ENCODE measurements around the gene ABHD14A. TPM values are rescaled to one million over a fixed set of nuclear protein-coding genes. Genes with fewer than 3 reads are reported as not detected.

Gene ABHD14A
- total and polyA plus RNA-seq, 2 of the 13 experiments (the other 11 are each of a cell fraction or from before 2014, with no cell fraction given), result 29.5 to 46.9 TPM

DNA sequence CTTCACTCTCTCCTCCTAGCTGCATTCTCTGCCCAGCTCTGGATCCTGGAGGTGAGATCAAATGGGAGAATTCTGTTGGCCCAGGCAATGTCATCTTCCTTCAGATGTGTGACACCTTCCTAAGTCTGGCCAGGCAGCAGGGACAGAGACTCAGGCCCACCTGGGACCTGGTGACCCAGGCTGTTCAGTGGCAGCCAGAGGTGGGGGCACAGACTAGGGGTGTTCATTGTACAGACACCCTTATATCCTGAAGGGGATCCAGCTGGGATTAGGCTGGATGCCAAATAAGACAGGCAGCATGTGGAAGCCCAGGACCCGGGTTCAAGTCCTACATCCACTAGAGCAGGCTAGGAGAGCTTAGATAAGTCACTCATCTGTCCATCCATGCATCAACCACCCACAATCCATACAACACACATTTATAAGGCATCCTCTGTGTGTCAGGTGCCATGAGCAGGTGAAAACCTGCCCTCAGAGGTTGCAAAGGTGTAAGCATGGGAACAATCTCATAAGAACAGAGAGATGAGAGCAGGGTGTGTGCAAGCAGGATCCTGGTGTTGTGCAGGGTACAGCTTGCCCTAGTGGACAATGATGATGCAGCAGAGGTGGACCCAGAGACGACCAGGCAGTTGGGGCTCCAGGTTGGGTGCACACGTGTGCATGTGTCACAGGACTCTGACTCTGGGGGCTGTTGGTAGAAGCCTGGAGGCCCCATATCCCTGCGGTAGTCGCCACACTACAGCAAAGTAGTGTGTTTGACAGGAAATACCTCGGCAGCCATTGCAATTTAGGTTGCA, 39.1 kb downstream of the ABHD14A start:
- H3K9ac ChIP-seq (ENCODE audit: insufficient read depth, low read depth, low read length), result no peak overlapping the region
- no peaks in the 10 kb centered on the region for H3K9me3 ChIP-seq (ENCODE audit: low read length)
- WGBS (ENCODE audit: low lambda C conversion rate), result 0% methylated on average over 1 of the region's 6 CpGs
- H3K27me3 ChIP-seq (ENCODE audit: control insufficient read depth in 1 of 2, insufficient read depth in 2 of 2, low read length in 2 of 2), result peaks cover 4 to 34% of the 10 kb centered on the region in 2 experiments; a peak in 4 of 5 replicates
- H3K79me2 ChIP-seq (ENCODE audit: insufficient read depth, low read length), result no peaks in the 10 kb centered on the region
- H3K4me2 ChIP-seq (ENCODE audit: low read depth, low read length), result peak overlapping the region; percentile 77
- H4K20me1 ChIP-seq (ENCODE audit: insufficient read depth, low read length), result no peaks in the 10 kb centered on the region
- peak; percentile 89 for ATAC-seq
- peaks cover 46% of the 10 kb centered on the region for H3K4me1 ChIP-seq (ENCODE audit: insufficient read depth, low read length)
- DNase-seq (ENCODE audit: low spot score), result no peak
- POLR2A ChIA-PET, result interaction anchor here (0.7 to 1.4 kb wide), 5 partner anchors 15 to 42 kb away, joined by 3 to 4 read pairs (median 3); partner anchors contain the start of gene DUSP7
- intact Hi-C loops (cut with micrococcal nuclease; ENCODE audit: unreplicated experiment), result no loop called here
- no peaks in the 10 kb centered on the region for H3K36me3 ChIP-seq (replicated peaks in 1 of 2; ENCODE audit: control insufficient read depth in 1 of 2, insufficient read depth in 2 of 2, low read length in 2 of 2)
- no peak overlapping the region for H2AFZ ChIP-seq (ENCODE audit: low read length)
- peak overlapping the region in 1 of 3 experiments; percentile 63; a peak in 2 of 6 replicates for H3K4me3 ChIP-seq (replicated peaks in 1 of 3; ENCODE audit: insufficient read depth in 1 of 3, low read depth in 2 of 3, low read length in 3 of 3)
- CTCF ChIA-PET (ENCODE audit: low intra/inter-chr PET ratio, low total read pairs), result interaction anchor here (1.2 kb wide), 1 partner anchor 109 kb away, joined by 3 read pairs; no protein-coding TSS in a partner anchor
- TF ChIP-seq MXI1 (IDR thresholded peaks at IDR 0.05; ENCODE audit: borderline replicate concordance, low read depth, low read length), result 0 out of 3 replicates have a peak, but pooled peaks have one; percentile 38
- no peak for TF ChIP-seq SKI (IDR thresholded peaks at IDR 0.05; ENCODE audit: partially characterized antibody)
- no peak for TF ChIP-seq ZFX (CRISPR knock-in tag; IDR thresholded peaks at IDR 0.05; ENCODE audit: low read depth)
- no peak for TF ChIP-seq GZF1 (CRISPR knock-in tag; IDR thresholded peaks at IDR 0.05)
- TF ChIP-seq SAP130 (CRISPR knock-in tag; IDR thresholded peaks at IDR 0.05; ENCODE audit: low read depth), result peak; percentile 25; the same call in 1 of the 2 replicates
- no peak for TF ChIP-seq HIVEP1 (CRISPR knock-in tag; IDR thresholded peaks at IDR 0.05)
- TF ChIP-seq, protein P1, sequence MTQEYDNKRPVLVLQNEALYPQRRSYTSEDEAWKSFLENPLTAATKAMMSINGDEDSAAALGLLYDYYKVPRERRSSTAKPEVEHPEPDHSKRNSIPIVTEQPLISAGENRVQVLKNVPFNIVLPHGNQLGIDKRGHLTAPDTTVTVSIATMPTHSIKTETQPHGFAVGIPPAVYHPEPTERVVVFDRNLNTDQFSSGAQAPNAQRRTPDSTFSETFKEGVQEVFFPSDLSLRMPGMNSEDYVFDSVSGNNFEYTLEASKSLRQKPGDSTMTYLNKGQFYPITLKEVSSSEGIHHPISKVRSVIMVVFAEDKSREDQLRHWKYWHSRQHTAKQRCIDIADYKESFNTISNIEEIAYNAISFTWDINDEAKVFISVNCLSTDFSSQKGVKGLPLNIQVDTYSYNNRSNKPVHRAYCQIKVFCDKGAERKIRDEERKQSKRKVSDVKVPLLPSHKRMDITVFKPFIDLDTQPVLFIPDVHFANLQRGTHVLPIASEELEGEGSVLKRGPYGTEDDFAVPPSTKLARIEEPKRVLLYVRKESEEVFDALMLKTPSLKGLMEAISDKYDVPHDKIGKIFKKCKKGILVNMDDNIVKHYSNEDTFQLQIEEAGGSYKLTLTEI (CRISPR knock-in tag; conservative IDR thresholded peaks at IDR 0.05), result no peak
- TF ChIP-seq, protein P2, sequence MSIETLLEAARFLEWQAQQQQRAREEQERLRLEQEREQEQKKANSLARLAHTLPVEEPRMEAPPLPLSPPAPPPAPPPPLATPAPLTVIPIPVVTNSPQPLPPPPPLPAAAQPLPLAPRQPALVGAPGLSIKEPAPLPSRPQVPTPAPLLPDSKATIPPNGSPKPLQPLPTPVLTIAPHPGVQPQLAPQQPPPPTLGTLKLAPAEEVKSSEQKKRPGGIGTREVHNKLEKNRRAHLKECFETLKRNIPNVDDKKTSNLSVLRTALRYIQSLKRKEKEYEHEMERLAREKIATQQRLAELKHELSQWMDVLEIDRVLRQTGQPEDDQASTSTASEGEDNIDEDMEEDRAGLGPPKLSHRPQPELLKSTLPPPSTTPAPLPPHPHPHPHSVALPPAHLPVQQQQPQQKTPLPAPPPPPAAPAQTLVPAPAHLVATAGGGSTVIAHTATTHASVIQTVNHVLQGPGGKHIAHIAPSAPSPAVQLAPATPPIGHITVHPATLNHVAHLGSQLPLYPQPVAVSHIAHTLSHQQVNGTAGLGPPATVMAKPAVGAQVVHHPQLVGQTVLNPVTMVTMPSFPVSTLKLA (IDR thresholded peaks at IDR 0.05), result 0 out of 2 replicates have a peak, but pooled peaks have one; percentile 23
- no peak for TF ChIP-seq ZBTB7A (CRISPR knock-in tag; IDR thresholded peaks at IDR 0.05)
- BruUV-seq (replicated peaks), result no TSS peak
- peak; percentile 12 for FAIRE-seq
- H3K27ac ChIP-seq (ENCODE audit: extremely low read length, insufficient read depth, low read length), result no peak overlapping the region
- in situ Hi-C loops (cut with HindIII; ENCODE audit: extremely low pct_ligation_motif_present, low pct_unique_long_range_greater_than_20kb), result no loop called here

Data from HepG2 (cell line).